Activated naive CD4-positive, alpha-beta T cell treated with anti-CD3 and anti-CD28 coated beads, Interleukin-2, amount 10 ng/mL, durations not matched to agents 7 days and 5 days (primary cell): ENCODE measurements around the gene TANC1.
"Not testable (repeated sequence)": the region's sequence is repeated elsewhere in the genome, so short reads cannot be mapped to it uniquely, and the experiment has no call there.

Experiments
- CTCF ChIA-PET: fragments of 350-600 bp; sonication (Branson Sonifier 250); formaldehyde crosslinking; loops from one replicate; lab custom pipeline; 2021; ENCODE audit warnings: antibody characterized with exemption; lab: Charles Lee
- DNase-seq: peaks from one replicate; pipeline ENCODE4 v3.0.0-alpha.2; 2020
- H3K27ac Mint-ChIP-seq: one replicate; pipeline ENCODE4 v1.8.0; 2021; ENCODE audit warnings: mild to moderate bottlenecking, moderate library complexity, mixed read lengths
- H3K27me3 Mint-ChIP-seq: one replicate; pipeline ENCODE4 v1.8.0; 2021; ENCODE audit warnings: mild to moderate bottlenecking, mixed read lengths
- H3K36me3 Mint-ChIP-seq: one replicate; pipeline ENCODE4 v1.8.0; 2021; ENCODE audit warnings: mixed read lengths
- H3K4me1 Mint-ChIP-seq: one replicate; pipeline ENCODE4 v1.8.0; 2021; ENCODE audit warnings: mixed read lengths
- H3K4me3 Mint-ChIP-seq: one replicate; pipeline ENCODE4 v1.8.0; 2021; ENCODE audit warnings: mild to moderate bottlenecking, moderate library complexity, mixed read lengths
- H3K9me3 Mint-ChIP-seq: one replicate; pipeline ENCODE4 v1.8.0; 2021; ENCODE audit warnings: mixed read lengths

Gene TANC1

DNA sequence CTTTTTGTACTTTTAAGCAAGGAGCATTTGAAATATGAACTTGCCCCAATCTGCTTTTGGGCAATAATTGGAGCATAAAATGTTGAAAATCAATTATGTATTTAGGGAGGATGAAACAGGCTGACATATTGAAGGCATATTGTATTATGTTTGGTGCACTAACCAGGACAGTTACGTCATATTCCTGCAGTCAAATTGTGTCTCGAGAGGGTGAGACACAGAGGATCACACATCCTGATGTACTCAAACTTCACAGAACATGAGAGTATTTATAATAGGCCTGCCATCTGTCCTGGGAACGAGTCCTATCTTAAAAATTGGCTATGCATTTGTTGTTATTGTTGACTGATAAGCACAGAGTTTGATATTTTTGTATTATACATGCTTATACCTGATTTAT is 44.7 kb downstream of the TANC1 start:
- peaks cover 4% of the 10 kb centered on the region for H3K27me3 Mint-ChIP-seq
- H3K4me1 Mint-ChIP-seq = no peaks in the 10 kb centered on the region

DNA sequence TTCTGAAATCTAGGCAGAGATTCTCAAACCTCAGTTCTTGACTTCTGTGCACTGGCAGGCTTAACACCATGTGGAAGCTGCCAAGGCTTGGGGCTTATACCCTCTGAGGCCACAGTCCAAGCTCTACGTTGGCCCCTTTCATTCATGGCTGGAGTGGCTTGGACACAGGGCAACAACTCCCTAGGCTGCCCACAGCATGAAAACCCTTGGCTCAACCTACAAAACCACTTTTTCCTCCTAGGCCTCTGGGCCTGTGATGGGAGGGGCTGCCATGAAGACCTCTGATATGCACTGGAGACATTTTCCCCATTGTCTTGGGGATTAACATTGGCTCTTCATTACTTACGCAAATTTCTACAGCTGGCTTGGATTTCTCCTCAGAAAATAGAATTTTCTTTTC is 46.7 kb downstream of the TANC1 start:
- Mint-ChIP-seq H3K27me3 (peaks cover 3% of the 10 kb centered on the region), H3K27ac (no peak overlapping the region), H3K9me3 (peaks cover 24% of the 10 kb centered on the region), H3K4me1 (no peaks in the 10 kb centered on the region), H3K4me3 (no peak overlapping the region), H3K36me3 (no peaks in the 10 kb centered on the region)
- DNase-seq = no peak
- CTCF ChIA-PET = no interaction called here

More for the DNA sequence above, 44.7 kb downstream of the TANC1 start:
- no peak for DNase-seq
- H3K27ac Mint-ChIP-seq = no peak overlapping the region
- CTCF ChIA-PET = no interaction called here
- H3K9me3 Mint-ChIP-seq = peaks cover 24% of the 10 kb centered on the region
- H3K4me3 Mint-ChIP-seq = no peak overlapping the region
- no peaks in the 10 kb centered on the region for H3K36me3 Mint-ChIP-seq

DNA sequence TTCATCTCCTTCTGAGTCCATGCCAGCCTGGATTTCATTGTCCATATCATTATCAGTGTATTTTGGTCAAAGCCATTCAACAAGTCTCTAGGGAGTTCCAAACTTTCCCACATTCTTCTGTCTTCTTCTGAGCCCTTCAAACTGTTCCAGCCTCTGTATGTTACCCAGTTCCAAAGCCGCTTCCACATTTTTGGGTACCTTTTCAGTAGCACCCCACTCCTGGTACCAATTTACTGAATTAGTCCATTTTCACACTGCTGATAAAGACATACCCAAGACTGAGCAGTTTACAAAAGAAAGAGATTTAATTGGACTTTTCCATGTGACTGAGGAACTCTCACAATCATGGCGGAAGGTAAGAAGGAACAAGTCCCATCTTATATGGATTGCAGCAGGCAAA is 47.4 kb downstream of the TANC1 start:
- Mint-ChIP-seq H3K27ac (no peak overlapping the region), H3K4me1 (no peaks in the 10 kb centered on the region), H3K27me3 (no peaks in the 10 kb centered on the region), H3K4me3 (no peak overlapping the region), H3K9me3 (peaks cover 24% of the 10 kb centered on the region), H3K36me3 (no peaks in the 10 kb centered on the region)
- DNase-seq = no peak
- CTCF ChIA-PET = no interaction called here

DNA sequence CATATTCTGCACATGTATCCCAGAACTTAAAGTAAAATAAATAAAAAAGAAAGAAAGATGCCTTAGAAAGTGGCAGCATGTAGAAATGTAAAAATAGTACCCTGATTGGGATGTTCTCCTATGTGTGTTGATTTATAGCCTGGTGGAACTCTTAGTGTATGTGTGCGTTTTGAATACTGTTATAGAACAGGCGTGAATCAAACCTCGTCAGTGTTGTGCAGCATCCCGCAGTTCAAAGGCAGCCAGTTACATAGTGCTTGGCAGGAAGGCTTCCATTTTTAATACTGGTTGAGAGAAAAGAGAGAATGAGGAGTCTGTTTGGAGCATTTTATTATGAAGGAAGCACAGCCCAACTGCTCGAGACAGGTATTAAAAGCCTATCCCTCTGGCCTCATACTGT is 49.4 kb downstream of the TANC1 start:
- Mint-ChIP-seq H3K27me3 (no peaks in the 10 kb centered on the region), H3K36me3 (no peaks in the 10 kb centered on the region), H3K4me3 (no peak overlapping the region), H3K9me3 (peaks cover 24% of the 10 kb centered on the region), H3K4me1 (no peaks in the 10 kb centered on the region), H3K27ac (no peak overlapping the region)
- CTCF ChIA-PET = no interaction called here
- no peak for DNase-seq

DNA sequence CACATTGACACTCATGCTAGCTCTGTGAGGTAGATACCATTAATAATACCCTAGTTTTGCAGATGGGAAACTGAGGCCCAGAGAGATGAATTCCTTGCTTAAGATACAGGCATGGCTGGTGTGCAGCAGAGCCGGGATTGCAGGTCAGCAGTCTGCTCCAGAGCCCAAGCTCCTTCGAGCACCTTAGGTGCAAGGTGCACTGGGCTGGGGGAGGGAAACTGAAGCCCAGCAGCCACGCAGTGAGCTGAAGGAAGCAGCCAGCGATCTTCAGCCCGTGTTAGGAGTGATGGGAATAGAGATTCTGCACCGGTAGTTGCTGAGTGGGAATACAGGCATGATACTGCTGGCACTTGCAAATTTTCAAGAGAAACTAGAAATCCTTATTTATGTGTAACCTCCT is 50.6 kb downstream of the TANC1 start:
- Mint-ChIP-seq H3K36me3 (no peaks in the 10 kb centered on the region), H3K27ac (no peak overlapping the region), H3K4me1 (no peaks in the 10 kb centered on the region), H3K27me3 (no peaks in the 10 kb centered on the region), H3K9me3 (peaks cover 24% of the 10 kb centered on the region), H3K4me3 (no peak overlapping the region)
- DNase-seq = no peak
- CTCF ChIA-PET = no interaction called here

DNA sequence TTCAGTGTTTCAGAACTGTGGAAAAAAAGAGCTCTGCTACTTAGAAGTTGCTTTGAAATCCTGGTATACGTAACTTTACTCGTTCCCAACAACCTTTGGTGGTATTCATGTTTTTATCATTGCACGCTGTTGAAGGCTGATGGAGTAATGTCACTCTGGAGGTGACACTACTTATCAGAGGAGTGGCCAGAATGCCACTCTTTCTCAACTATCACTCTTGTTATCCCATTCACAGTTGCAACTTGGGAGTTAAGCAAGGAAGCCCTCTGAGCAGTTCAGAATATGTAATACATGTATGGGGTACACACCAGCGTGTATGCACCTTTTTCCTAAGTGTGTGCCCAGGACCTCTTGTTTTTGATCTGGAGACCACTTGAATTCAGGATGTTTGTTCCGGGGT is 53.6 kb downstream of the TANC1 start:
- no peaks in the 10 kb centered on the region for H3K4me1 Mint-ChIP-seq
- no peak overlapping the region for H3K4me3 Mint-ChIP-seq
- peaks cover under 1% of the 10 kb centered on the region for H3K9me3 Mint-ChIP-seq
- CTCF ChIA-PET = no interaction called here
- DNase-seq = no peak
- no peaks in the 10 kb centered on the region for H3K27me3 Mint-ChIP-seq
- H3K36me3 Mint-ChIP-seq = no peaks in the 10 kb centered on the region
- no peak overlapping the region for H3K27ac Mint-ChIP-seq

DNA sequence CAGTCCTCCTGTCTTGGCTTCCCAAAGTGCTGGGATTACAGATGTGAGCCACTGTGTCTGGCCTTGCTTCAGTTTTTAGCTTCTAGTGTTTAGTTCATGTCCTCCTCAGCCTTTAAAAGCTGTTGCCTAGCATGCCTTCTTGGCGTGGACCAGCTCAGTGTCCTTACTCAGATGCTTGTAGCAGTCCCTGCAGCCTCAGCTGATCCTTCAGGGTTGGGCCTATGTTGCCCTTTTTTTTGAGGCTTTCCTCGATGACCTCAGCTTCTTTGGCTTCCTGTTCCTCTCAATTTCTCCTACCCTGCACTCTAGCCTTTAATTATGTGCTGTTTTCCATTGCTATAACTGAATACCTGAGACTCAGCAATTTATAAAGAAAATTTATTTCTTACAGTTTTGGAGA is 57.7 kb downstream of the TANC1 start:
- DNase-seq = no peak
- Mint-ChIP-seq H3K27me3 (peaks cover 4% of the 10 kb centered on the region), H3K27ac (no peak overlapping the region), H3K36me3 (no peaks in the 10 kb centered on the region), H3K9me3 (no peaks in the 10 kb centered on the region), H3K4me3 (no peak overlapping the region), H3K4me1 (no peaks in the 10 kb centered on the region)
- CTCF ChIA-PET = no interaction called here

DNA sequence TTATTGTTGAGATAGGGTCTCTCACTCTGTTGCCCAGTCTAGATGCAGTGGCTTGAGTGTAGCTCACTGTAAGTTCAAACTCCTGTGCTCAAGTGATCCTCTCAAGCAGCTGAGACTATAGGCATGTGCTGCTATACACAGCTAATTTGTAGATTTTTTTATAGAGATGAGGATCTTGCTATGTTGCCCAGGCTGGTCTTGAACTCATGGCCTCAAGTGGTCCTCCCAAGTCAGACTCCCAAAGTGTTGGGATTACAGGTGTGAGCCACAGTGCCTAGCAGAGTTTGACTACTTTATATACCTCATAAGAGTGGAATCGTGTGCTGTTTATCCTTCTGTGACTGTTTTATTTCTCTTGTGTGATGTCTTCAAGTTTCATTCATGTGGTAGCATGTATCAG is 60.3 kb downstream of the TANC1 start:
- CTCF ChIA-PET = interaction anchor here (1.1 kb wide), 1 partner anchor 84 kb away, joined by 3 read pairs; no protein-coding TSS in a partner anchor
- no peak for DNase-seq
- Mint-ChIP-seq H3K4me1 (no peaks in the 10 kb centered on the region), H3K27me3 (peaks cover 4% of the 10 kb centered on the region), H3K36me3 (no peaks in the 10 kb centered on the region), H3K4me3 (no peak overlapping the region), H3K27ac (no peak overlapping the region), H3K9me3 (no peaks in the 10 kb centered on the region)

DNA sequence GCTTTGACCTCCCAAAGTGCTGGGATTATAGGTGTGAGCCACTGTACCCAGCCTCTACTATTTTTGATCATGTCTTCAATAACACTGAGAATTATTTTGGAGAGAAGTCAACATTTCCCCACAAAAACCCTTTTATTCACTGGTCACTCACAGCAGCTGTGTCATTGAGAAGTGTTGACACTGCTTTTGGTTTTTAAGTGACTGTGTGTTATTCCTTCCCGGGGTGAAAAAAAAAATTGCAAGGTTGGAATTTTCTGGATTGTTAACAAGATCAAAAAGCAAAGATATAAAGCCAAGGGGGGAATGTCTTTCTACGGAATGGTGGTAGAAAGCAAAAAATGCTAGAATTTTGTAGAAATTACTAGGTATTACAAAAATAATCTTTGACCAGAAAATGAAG is 61.5 kb downstream of the TANC1 start:
- no peaks in the 10 kb centered on the region for H3K36me3 Mint-ChIP-seq
- no peaks in the 10 kb centered on the region for H3K4me1 Mint-ChIP-seq
- no peak for DNase-seq
- CTCF ChIA-PET = no interaction called here
- H3K4me3 Mint-ChIP-seq = no peak overlapping the region
- H3K9me3 Mint-ChIP-seq = no peaks in the 10 kb centered on the region
- H3K27me3 Mint-ChIP-seq = peaks cover 4% of the 10 kb centered on the region
- no peak overlapping the region for H3K27ac Mint-ChIP-seq

DNA sequence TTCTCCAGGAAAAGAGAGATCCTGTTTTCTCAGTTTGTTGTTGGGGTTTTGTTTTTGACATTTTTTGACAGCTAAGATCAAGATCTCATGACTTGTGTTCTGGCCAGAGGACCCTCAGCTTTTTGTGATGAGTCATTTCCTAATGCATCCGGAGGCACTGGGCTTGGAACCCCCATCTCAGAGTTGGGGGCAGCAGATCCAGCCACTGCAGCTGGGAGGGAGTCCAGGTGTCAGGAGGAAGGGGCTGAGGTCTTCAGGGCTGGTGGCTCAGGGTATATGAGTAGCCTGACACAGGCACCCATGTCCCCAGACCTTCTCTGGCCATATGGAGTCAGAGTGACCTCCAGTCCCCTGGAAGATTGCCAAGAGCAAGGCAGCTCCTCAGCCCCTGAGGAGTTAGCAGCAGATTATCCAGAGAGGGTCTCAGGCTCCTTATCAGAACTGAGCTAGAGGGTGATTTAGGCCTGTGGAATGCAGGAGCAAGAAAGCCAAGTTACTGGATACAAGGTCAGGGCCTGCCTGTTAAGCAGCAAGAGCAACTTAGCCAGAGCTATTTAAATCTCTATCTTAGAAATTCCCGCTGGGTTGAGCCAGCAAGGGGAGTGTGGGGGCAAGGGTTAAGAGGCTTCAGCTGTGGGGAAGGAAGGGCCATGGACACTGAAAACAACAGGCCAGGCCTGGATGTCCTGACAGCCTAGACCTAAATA is 62.4 kb downstream of the TANC1 start:
- no peak for DNase-seq
- no peak overlapping the region for H3K4me3 Mint-ChIP-seq
- no peaks in the 10 kb centered on the region for H3K36me3 Mint-ChIP-seq
- peaks cover 4% of the 10 kb centered on the region for H3K27me3 Mint-ChIP-seq
- H3K4me1 Mint-ChIP-seq = no peaks in the 10 kb centered on the region
- CTCF ChIA-PET = no interaction called here
- no peak overlapping the region for H3K27ac Mint-ChIP-seq
- no peaks in the 10 kb centered on the region for H3K9me3 Mint-ChIP-seq

DNA sequence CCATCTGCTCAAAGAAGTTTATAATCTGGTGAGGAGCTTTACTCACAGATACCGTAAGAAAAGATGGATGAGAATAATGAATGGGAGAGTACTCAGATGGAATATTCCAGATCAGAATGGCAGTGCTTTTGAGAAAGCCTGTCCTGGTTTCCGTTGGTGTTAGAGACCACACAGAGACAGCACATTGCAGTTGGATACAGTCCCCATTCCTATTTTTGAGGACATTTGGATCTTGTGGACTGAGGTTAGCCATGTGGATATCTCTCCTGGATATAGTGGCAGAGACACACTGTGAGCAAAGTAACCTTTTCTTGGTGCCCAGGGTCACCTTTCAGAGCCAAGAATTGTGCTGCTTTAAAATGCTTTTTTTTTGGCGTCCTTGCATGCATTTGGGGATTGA is 63.7 kb downstream of the TANC1 start:
- H3K27ac Mint-ChIP-seq = no peak overlapping the region
- no peak for DNase-seq
- no peak overlapping the region for H3K4me3 Mint-ChIP-seq
- H3K9me3 Mint-ChIP-seq = no peaks in the 10 kb centered on the region
- H3K27me3 Mint-ChIP-seq = peaks cover 4% of the 10 kb centered on the region
- H3K36me3 Mint-ChIP-seq = no peaks in the 10 kb centered on the region
- H3K4me1 Mint-ChIP-seq = no peaks in the 10 kb centered on the region
- CTCF ChIA-PET = no interaction called here

DNA sequence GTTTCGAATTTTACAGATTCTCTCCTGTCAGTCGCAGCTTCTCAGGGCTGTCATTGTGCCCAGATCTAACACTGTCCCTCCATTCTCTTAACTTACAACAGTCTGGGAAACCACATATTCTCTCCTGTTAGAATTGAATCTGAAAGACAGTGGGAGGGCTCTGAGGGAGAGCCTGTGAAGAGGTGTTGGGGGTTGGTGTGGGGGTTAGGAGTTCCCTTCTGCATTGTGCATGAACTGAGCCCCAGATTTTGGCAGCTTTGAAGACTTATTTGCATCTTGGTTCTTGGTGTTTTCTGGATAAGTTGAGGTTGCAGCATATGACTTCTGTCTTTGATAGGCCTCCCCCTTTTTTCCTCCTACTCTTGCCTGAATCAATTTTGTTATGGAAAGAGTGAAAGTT is 64.1 kb downstream of the TANC1 start:
- CTCF ChIA-PET = no interaction called here
- Mint-ChIP-seq H3K27ac (no peak overlapping the region), H3K4me1 (no peaks in the 10 kb centered on the region), H3K4me3 (no peak overlapping the region), H3K27me3 (peaks cover 5% of the 10 kb centered on the region), H3K36me3 (no peaks in the 10 kb centered on the region), H3K9me3 (no peaks in the 10 kb centered on the region)
- no peak for DNase-seq

DNA sequence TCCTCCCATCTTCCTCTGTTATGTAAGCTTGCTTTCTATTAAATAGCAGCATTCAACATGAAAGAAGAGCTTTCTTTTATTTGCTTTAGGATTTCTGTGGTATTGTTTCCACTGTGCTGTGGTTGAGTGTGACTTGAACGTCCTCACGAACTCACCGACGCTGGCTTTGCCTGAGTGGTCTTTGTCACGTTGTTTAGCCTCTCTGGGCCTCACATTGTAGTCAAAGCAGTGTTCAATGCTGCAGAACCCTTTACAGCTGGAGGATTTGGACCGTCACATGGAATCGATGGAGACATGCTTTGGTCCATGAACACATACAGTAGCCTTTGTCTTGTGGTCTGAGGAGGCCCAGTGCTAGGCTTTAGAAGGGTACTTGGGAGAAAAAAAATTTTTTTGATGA is 66.3 kb downstream of the TANC1 start:
- no peak for DNase-seq
- Mint-ChIP-seq H3K9me3 (no peaks in the 10 kb centered on the region), H3K27me3 (peaks cover 7% of the 10 kb centered on the region), H3K4me1 (no peaks in the 10 kb centered on the region), H3K4me3 (no peak overlapping the region), H3K36me3 (no peaks in the 10 kb centered on the region), H3K27ac (no peak overlapping the region)
- CTCF ChIA-PET = interaction anchor here (1.2 to 4.4 kb wide), 4 partner anchors 85 to 150 kb away, joined by 3 to 28 read pairs (median 4); no protein-coding TSS in a partner anchor

DNA sequence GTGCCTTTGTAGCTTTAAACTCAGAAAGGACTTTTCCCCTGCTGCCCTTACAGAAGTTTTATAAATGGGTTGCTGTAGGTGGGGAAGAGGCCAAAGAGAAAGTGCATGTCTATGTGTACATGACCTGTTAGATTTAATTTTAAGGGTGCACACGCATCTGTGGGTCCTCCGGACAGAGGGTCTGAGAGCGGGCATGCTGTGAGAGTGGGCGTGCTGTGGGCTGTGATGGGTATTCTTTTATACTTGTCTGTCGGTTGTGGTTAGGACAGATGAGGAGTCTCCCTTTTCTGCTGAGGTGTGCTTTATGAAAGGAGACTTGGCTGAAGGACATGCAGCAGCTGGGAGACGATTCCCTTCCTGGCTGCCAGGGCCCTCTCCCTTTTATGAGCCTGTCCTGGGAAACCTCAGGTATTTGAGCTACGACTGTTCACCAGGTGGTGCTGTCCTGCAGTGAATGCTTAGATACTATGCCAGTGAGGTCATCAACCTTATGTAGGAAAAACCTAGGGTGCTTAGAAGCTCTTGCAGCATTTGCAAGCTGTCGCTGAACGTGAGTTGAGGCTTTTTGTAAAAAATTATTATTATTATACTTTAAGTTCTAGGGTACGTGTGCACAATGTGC is 67.5 kb downstream of the TANC1 start:
- Mint-ChIP-seq H3K27me3 (peaks cover 3% of the 10 kb centered on the region), H3K27ac (no peak overlapping the region), H3K36me3 (no peaks in the 10 kb centered on the region), H3K9me3 (no peaks in the 10 kb centered on the region), H3K4me1 (no peaks in the 10 kb centered on the region), H3K4me3 (no peak overlapping the region)
- DNase-seq = peak; percentile 56
- CTCF ChIA-PET = interaction anchor here (0.7 to 4.4 kb wide), 4 partner anchors 83 to 162 kb away, joined by 3 to 28 read pairs (median 3); no protein-coding TSS in a partner anchor

DNA sequence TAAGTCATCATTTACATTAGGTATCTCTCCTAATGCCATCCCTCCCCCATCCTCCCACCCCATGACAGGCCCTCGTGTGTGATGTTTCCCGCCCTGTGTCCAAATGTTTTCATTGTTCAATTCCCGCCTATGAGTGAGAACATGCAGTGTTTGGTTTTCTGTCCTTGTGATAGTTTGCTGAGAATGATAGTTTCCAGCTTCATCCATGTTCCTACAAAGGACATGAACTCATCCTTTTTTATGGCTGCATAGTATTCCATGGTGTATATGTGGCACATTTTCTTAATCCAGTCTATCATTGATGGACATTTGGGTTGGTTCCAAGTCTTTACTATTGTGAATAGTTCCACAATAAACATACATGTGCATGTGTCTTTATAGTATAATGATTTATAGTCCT is 68.0 kb downstream of the TANC1 start:
- DNase-seq, H3K4me1 Mint-ChIP-seq, H3K27me3 Mint-ChIP-seq, H3K36me3 Mint-ChIP-seq, H3K27ac Mint-ChIP-seq, H3K4me3 Mint-ChIP-seq, H3K9me3 Mint-ChIP-seq: not testable (repeated sequence)
- CTCF ChIA-PET = interaction anchor here (0.7 to 4.4 kb wide), 2 partner anchors 83 to 161 kb away, joined by 3 to 28 read pairs; no protein-coding TSS in a partner anchor
